K562 (cell line): ENCODE results near the gene GPX5. TPM values are rescaled to one million over a fixed set of nuclear protein-coding genes. Genes with fewer than 3 reads are reported as not detected.

Source experiments
- ARID2 ChIP-seq: fragments of 450-650 bp; IDR thresholded peaks from 2 replicates; pipeline ENCODE4 v1.6.1; 2017; ENCODE audit warnings: antibody characterized with exemption, mild to moderate bottlenecking
- ASH1L ChIP-seq: fragments of 450-650 bp; IDR thresholded peaks from 2 replicates; pipeline ENCODE4 v1.6.1; 2018; ENCODE audit warnings: borderline replicate concordance, mild to moderate bottlenecking, low read depth; ENCODE audit not compliant: partially characterized antibody
- EHMT2 ChIP-seq: fragments of 450-650 bp; IDR thresholded peaks from 2 replicates; pipeline ENCODE4 v1.6.1; 2018; ENCODE audit warnings: antibody characterized with exemption
- FOSL1 ChIP-seq: fragments of 200-800 bp; sonication (Bioruptor generic); conservative IDR thresholded peaks from 2 replicates; pipeline ENCODE4 v1.6.1; 2016; ENCODE audit warnings: missing genetic modification characterization, missing compliant biosample characterization
- GATAD2B ChIP-seq: fragments of 450-650 bp; IDR thresholded peaks from 2 replicates; pipeline ENCODE4 v1.6.1; 2017; ENCODE audit warnings: mild to moderate bottlenecking, borderline replicate concordance
- HDAC6 ChIP-seq: IDR thresholded peaks from 2 replicates; pipeline ENCODE4 v1.6.1; 2012; ENCODE audit warnings: low read depth, mild to moderate bottlenecking, control low read depth, inconsistent platforms, low read length, moderate library complexity
- HNRNPH1 ChIP-seq: fragments of 200-400 bp; formaldehyde crosslinking; optimal IDR thresholded peaks from 2 replicates; pipeline ENCODE3; 2017; ENCODE audit warnings: low read depth, mild to moderate bottlenecking, low read length, moderate library complexity
- LCOR ChIP-seq: sonication (generic); formaldehyde crosslinking; IDR thresholded peaks from 2 replicates; pipeline ENCODE4 v1.8.0; 2022; ENCODE audit warnings: mild to moderate bottlenecking, missing genetic modification reagents
- MTA1 ChIP-seq: fragments of 450-650 bp; IDR thresholded peaks from 2 replicates; pipeline ENCODE4 v1.6.1; 2017; ENCODE audit warnings: borderline replicate concordance
- NCOA4 ChIP-seq: fragments of 450-650 bp; IDR thresholded peaks from 2 replicates; pipeline ENCODE4 v1.6.1; 2018; ENCODE audit warnings: mild to moderate bottlenecking; ENCODE audit not compliant: partially characterized antibody
- NEUROD1 ChIP-seq: fragments of 150-350 bp; IDR thresholded peaks from 2 replicates; pipeline ENCODE4 v1.6.1; 2014; ENCODE audit warnings: borderline replicate concordance, low read length, low read depth; ENCODE audit not compliant: partially characterized antibody
- NFE2 ChIP-seq: IDR thresholded peaks from 2 replicates; pipeline ENCODE4 v1.6.1; 2014; ENCODE audit warnings: antibody characterized with exemption, low read depth
- SIN3A ChIP-seq, 2 experiments: fragments of 150-350 bp in 1 of 2; IDR thresholded peaks; 2 replicates each; pipeline ENCODE4 v1.6.1; 2011 to 2016; ENCODE audit warnings: borderline replicate concordance in 2 of 2, low read depth in 2 of 2, low read length in 2 of 2, mild to moderate bottlenecking in 2 of 2, moderate library complexity in 2 of 2; ENCODE audit not compliant: control insufficient read depth in 1 of 2
- SMARCA4 ChIP-seq: fragments of 450-650 bp; IDR thresholded peaks from 2 replicates; pipeline ENCODE4 v1.6.1; 2016
- SMARCA5 ChIP-seq: fragments of 450-650 bp; IDR thresholded peaks from 2 replicates; pipeline ENCODE4 v1.6.1; 2016
- TCFL5 ChIP-seq: fragments of 250-450 bp; sonication (Bioruptor Pico); conservative IDR thresholded peaks from 2 replicates; pipeline ENCODE4 v1.6.1; 2021; ENCODE audit warnings: mild to moderate bottlenecking, moderate library complexity, matching md5 sums
- ZFP30 ChIP-seq: fragments of 250-450 bp; sonication (Bioruptor Pico); IDR thresholded peaks from 2 replicates; pipeline ENCODE4 v1.8.0; 2022; ENCODE audit warnings: moderate library complexity, mild to moderate bottlenecking, inconsistent platforms, borderline replicate concordance
- ZNF12 ChIP-seq: sonication (generic); formaldehyde crosslinking; IDR thresholded peaks from 2 replicates; pipeline ENCODE4 v1.4.0; 2020; ENCODE audit warnings: mild to moderate bottlenecking, missing genetic modification reagents
- polyA plus RNA-seq, 8 experiments: library from polyadenylated mRNA; depleted of rRNA in 4 of 8; stranded (reverse) in 5 of 8; unstranded in 3 of 8; fragments of >200 nt; fragmentation: Nextera tagmentation in 2 of 8; fragmentation: Illumina TruSeq in 1 of 8; extraction: Ambion mirVana in 2 of 8; extraction: Trizol in 1 of 8; gene quantifications; 2 replicates each; pipeline versions ENCODE4 v1.2.1 to v1.2.3, GENCODE V29; 2011 to 2014; ENCODE audit warnings: inconsistent platforms in 1 of 8, missing spikeins in 1 of 8
- total RNA-seq, 7 experiments: library from RNA; depleted of rRNA in 6 of 7; stranded (reverse); fragments of >200 nt in 6 of 7; fragmentation: Illumina TruSeq in 2 of 7; extraction: Trizol in 2 of 7; gene quantifications; 2 replicates each; pipeline versions ENCODE4 v1.2.1 to v1.2.3, GENCODE V29; 2011 to 2021; ENCODE audit warnings: low replicate concordance in 1 of 7
- TF ChIP-seq, protein P1 (sequence below): fragments of 450-650 bp; formaldehyde crosslinking; IDR thresholded peaks from 2 replicates; pipeline ENCODE4 v1.4.0; 2020; ENCODE audit warnings: mild to moderate bottlenecking
- TF ChIP-seq, protein P2 (sequence below): IDR thresholded peaks from 3 replicates; pipeline ENCODE4 v1.6.1; 2011; ENCODE audit warnings: borderline replicate concordance, mild to moderate bottlenecking, moderate library complexity; ENCODE audit not compliant: insufficient read length; ENCODE audit errors: extremely low read depth
- TF ChIP-seq, protein P3 (sequence below): fragments of 450-650 bp; conservative IDR thresholded peaks from 2 replicates; pipeline ENCODE4 v1.6.1; 2016; ENCODE audit warnings: missing genetic modification characterization, low read depth, mild to moderate bottlenecking, control low read depth, missing compliant biosample characterization

The GPX5 gene
- total and polyA plus RNA-seq, 9 of the 15 experiments (the other 6 are each of a cell fraction or from before 2014, with no cell fraction given), result 0.07 to 0.18 (median 0.15) TPM; not detected in 6

DNA sequence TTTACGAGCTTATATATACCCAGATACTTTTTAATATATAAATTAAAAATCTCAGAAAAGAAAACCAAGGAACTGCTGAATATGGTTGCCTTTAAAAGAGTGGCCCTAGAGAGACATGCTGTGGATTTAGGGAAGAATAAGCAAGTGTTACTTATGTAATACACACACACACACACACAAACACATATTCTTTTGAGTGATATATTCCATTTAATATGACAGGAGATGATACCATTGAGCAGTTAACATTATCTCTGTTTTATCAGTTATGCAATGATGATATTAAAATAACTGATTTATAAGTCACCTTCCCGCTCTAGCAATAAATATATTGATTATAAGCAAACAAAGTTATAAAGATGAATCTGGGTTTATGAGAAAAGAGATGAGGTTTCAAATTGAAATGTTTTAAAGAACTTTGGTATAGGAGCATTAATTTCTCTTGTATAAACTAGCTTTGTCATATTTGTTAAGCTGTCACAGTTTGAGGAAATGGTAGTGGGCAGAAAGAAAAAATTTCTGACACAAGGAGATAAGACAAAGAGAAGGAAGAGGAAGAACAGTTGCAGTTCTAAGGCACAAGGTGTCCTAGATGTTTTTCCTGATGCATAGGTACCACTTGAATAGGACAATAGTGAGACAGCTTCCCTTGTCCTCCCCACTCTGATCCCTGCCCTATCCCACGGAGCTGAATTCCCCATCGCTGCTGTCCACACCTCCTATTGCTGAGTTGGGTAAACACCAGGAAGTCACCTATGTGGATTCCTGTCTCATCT lies 26.4 kb downstream of the GPX5 start (continued):
- TF ChIP-seq ASH1L (no peak), GATAD2B (0 out of 2 replicates have a peak, but pooled peaks have one; percentile 51), MTA1 (peak; percentile 73; the same call in 1 of the 2 replicates), NEUROD1 (no peak), SMARCA5 (no peak), SIN3A (IDR thresholded peaks at IDR 0.05; ENCODE audit: borderline replicate concordance in 2 of 2, control insufficient read depth in 1 of 2, low read depth in 2 of 2, low read length in 2 of 2) (no peak), FOSL1 (tag) (peak; percentile 31; the same call in 1 of the 2 replicates), HDAC6 (no peak), LCOR (CRISPR knock-in tag) (peak; percentile 64; the same call in 1 of the 2 replicates), NCOA4 (no peak), ZFP30 (CRISPR knock-in tag) (no peak), TCFL5 (CRISPR knock-in tag) (no peak), HNRNPH1 (no peak), SMARCA4 (peak; percentile 60), EHMT2 (no peak; the same call in 1 of the 2 replicates), ZNF12 (CRISPR knock-in tag) (no peak), ARID2 (no peak), NFE2 (peak; percentile 49)
- TF ChIP-seq, protein P1, sequence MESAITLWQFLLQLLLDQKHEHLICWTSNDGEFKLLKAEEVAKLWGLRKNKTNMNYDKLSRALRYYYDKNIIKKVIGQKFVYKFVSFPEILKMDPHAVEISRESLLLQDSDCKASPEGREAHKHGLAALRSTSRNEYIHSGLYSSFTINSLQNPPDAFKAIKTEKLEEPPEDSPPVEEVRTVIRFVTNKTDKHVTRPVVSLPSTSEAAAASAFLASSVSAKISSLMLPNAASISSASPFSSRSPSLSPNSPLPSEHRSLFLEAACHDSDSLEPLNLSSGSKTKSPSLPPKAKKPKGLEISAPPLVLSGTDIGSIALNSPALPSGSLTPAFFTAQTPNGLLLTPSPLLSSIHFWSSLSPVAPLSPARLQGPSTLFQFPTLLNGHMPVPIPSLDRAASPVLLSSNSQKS, result no peak
- TF ChIP-seq, protein P2, sequence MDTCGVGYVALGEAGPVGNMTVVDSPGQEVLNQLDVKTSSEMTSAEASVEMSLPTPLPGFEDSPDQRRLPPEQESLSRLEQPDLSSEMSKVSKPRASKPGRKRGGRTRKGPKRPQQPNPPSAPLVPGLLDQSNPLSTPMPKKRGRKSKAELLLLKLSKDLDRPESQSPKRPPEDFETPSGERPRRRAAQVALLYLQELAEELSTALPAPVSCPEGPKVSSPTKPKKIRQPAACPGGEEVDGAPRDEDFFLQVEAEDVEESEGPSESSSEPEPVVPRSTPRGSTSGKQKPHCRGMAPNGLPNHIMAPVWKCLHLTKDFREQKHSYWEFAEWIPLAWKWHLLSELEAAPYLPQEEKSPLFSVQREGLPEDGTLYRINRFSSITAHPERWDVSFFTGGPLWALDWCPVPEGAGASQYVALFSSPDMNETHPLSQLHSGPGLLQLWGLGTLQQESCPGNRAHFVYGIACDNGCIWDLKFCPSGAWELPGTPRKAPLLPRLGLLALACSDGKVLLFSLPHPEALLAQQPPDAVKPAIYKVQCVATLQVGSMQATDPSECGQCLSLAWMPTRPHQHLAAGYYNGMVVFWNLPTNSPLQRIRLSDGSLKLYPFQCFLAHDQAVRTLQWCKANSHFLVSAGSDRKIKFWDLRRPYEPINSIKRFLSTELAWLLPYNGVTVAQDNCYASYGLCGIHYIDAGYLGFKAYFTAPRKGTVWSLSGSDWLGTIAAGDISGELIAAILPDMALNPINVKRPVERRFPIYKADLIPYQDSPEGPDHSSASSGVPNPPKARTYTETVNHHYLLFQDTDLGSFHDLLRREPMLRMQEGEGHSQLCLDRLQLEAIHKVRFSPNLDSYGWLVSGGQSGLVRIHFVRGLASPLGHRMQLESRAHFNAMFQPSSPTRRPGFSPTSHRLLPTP, result no peak
- TF ChIP-seq, protein P3, sequence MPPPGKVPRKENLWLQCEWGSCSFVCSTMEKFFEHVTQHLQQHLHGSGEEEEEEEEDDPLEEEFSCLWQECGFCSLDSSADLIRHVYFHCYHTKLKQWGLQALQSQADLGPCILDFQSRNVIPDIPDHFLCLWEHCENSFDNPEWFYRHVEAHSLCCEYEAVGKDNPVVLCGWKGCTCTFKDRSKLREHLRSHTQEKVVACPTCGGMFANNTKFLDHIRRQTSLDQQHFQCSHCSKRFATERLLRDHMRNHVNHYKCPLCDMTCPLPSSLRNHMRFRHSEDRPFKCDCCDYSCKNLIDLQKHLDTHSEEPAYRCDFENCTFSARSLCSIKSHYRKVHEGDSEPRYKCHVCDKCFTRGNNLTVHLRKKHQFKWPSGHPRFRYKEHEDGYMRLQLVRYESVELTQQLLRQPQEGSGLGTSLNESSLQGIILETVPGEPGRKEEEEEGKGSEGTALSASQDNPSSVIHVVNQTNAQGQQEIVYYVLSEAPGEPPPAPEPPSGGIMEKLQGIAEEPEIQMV (tag), result no peak
